ENCODE measurements around the gene E2F2.

Gene E2F2

GRCh38 chr1:23562137-23562876 lies 31.3 kb upstream of the E2F2 start:
- DNase-seq = peak in 1 of 5 experiments; percentile 13

GRCh38 chr1:23561813-23562100 lies 30.7 kb upstream of the E2F2 start:
- DNase-seq = no peak

- no peak for DNase-seq
Observed at GRCh38 chr1:23561076-23561812, 30.2 kb upstream of the E2F2 start.

GRCh38 chr1:23559985-23560741 lies 29.1 kb upstream of the E2F2 start:
- no peak for DNase-seq

GRCh38 chr1:23559136-23559984 lies 28.3 kb upstream of the E2F2 start, which contains the start of gene ID3:
ID3 (minus strand) TSS chr1:23559501; CDS start chr1:23559426, 75 bp downstream.
- peak; percentile 76 to 91 (median 88) for DNase-seq

GRCh38 chr1:23558872-23559135 lies 27.8 kb upstream of the E2F2 start:
- DNase-seq = no peak

- DNase-seq = peak in 3 of 5 experiments; percentile 21 to 51 (median 33)
Observed at GRCh38 chr1:23558140-23558871, 27.3 kb upstream of the E2F2 start.

- DNase-seq = peak in 1 of 5 experiments; percentile 57
Observed at GRCh38 chr1:23557471-23558124, 26.6 kb upstream of the E2F2 start.

GRCh38 chr1:23556635-23557470 lies 25.8 kb upstream of the E2F2 start:
- no peak for DNase-seq

GRCh38 chr1:23555986-23556634 lies 25.1 kb upstream of the E2F2 start:
- no peak for DNase-seq

GRCh38 chr1:23555270-23555985 lies 24.4 kb upstream of the E2F2 start:
- no peak for DNase-seq

GRCh38 chr1:23554481-23555269 lies 23.6 kb upstream of the E2F2 start:
- DNase-seq = peak; percentile 71 to 92 (median 80)

- no peak for DNase-seq
Observed at GRCh38 chr1:23554127-23554480, 23.1 kb upstream of the E2F2 start.

- no peak for DNase-seq
Observed at GRCh38 chr1:23553231-23554126, 22.4 kb upstream of the E2F2 start.

GRCh38 chr1:23551849-23552248 lies 20.8 kb upstream of the E2F2 start:
- no peak for DNase-seq

GRCh38 chr1:23548704-23549143 lies 17.7 kb upstream of the E2F2 start:
- DNase-seq = no peak

GRCh38 chr1:23546897-23547584 lies 16.0 kb upstream of the E2F2 start:
- DNase-seq = no peak
